ENCODE measurements around the gene POU2F3.

The POU2F3 gene

DNA sequence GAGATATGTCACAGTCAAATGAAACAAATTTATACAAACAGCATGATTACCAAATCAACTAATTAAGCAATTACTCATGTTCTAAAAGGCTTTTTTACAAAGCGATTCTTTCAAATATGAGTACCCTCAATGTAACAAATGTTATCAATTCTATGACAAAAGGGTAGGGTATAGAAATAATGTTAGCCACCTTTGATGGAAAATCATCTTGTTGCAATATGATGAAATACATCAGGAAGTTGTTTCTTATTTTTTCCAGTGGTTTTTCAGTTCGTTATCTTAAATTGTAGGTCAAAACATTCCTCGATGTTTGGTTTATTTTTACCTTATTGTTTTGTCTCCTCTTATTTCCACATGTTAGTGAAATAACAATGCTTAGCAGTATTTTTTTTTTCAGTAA lies 102.7 kb downstream of the POU2F3 start:
- Histone ChIP-seq H3K9me3 (no peaks in the 10 kb centered on the region), H3K36me3 (no peaks in the 10 kb centered on the region), H3K27ac (no peak overlapping the region), H3K4me3 (ENCODE audit: low read depth in 1 of 2, low read length in 1 of 2) (no peak overlapping the region), H3K27me3 (peaks cover 100% of the 10 kb centered on the region), H3K4me1 (ENCODE audit: control insufficient read depth in 1 of 2, insufficient read depth in 1 of 2, low read depth in 1 of 2, low read length in 1 of 2) (peaks cover 0 to 7% of the 10 kb centered on the region in 2 experiments)
- TF ChIP-seq, protein P1, sequence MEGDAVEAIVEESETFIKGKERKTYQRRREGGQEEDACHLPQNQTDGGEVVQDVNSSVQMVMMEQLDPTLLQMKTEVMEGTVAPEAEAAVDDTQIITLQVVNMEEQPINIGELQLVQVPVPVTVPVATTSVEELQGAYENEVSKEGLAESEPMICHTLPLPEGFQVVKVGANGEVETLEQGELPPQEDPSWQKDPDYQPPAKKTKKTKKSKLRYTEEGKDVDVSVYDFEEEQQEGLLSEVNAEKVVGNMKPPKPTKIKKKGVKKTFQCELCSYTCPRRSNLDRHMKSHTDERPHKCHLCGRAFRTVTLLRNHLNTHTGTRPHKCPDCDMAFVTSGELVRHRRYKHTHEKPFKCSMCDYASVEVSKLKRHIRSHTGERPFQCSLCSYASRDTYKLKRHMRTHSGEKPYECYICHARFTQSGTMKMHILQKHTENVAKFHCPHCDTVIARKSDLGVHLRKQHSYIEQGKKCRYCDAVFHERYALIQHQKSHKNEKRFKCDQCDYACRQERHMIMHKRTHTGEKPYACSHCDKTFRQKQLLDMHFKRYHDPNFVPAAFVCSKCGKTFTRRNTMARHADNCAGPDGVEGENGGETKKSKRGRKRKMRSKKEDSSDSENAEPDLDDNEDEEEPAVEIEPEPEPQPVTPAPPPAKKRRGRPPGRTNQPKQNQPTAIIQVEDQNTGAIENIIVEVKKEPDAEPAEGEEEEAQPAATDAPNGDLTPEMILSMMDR (IDR thresholded peaks at IDR 0.05), result no peak

DNA sequence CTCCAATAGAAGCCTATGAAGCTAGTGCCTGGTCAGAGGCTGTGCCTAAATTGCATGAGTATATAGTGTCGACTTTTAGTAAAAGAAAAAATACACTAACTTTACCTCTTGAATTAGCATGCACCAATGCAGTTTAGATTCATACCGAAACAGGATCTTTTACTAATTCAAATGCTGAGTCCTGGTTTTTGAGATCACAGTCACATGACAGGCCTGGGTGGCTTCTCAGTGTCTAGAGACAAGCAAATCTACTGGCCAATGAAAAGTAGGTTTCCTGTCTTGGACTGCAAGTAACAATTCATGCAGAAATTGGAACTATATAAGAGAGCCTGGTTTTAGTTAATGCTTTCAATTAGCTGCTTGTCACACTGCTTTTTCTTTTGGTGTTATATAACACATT lies 103.5 kb downstream of the POU2F3 start:
- Histone ChIP-seq H3K27ac (no peak overlapping the region), H3K36me3 (no peaks in the 10 kb centered on the region), H3K4me1 (ENCODE audit: control insufficient read depth in 1 of 2, insufficient read depth in 1 of 2, low read depth in 1 of 2, low read length in 1 of 2) (peaks cover 0 to 5% of the 10 kb centered on the region in 2 experiments), H3K27me3 (peaks cover 100% of the 10 kb centered on the region), H3K9me3 (no peaks in the 10 kb centered on the region), H3K4me3 (ENCODE audit: low read depth in 1 of 2, low read length in 1 of 2) (no peak overlapping the region)
- TF ChIP-seq, protein P1 (IDR thresholded peaks at IDR 0.05), result no peak

- Histone ChIP-seq H3K27ac (no peak overlapping the region), H3K4me3 (ENCODE audit: low read depth in 1 of 2, low read length in 1 of 2) (no peak overlapping the region), H3K9me3 (no peaks in the 10 kb centered on the region), H3K4me1 (ENCODE audit: control insufficient read depth in 1 of 2, insufficient read depth in 1 of 2, low read depth in 1 of 2, low read length in 1 of 2) (peaks cover 0 to 5% of the 10 kb centered on the region in 2 experiments), H3K36me3 (no peaks in the 10 kb centered on the region), H3K27me3 (peaks cover 100% of the 10 kb centered on the region)
- TF ChIP-seq, protein P1 (IDR thresholded peaks at IDR 0.05), result no peak
Observed at GRCh38 chr11:120344302-120345004, 104.5 kb downstream of the POU2F3 start.

- peaks cover 0 to 5% of the 10 kb centered on the region in 2 experiments for H3K4me1 ChIP-seq (ENCODE audit: control insufficient read depth in 1 of 2, insufficient read depth in 1 of 2, low read depth in 1 of 2, low read length in 1 of 2)
- no peaks in the 10 kb centered on the region for H3K36me3 ChIP-seq
- H3K9me3 ChIP-seq, result no peaks in the 10 kb centered on the region
- H3K27ac ChIP-seq, result no peak overlapping the region
- no peak overlapping the region for H3K4me3 ChIP-seq (ENCODE audit: low read depth in 1 of 2, low read length in 1 of 2)
- peaks cover 99% of the 10 kb centered on the region for H3K27me3 ChIP-seq
- TF ChIP-seq, protein P1 (IDR thresholded peaks at IDR 0.05), result no peak
Observed at GRCh38 chr11:120346233-120346632, 106.3 kb downstream of the POU2F3 start.

DNA sequence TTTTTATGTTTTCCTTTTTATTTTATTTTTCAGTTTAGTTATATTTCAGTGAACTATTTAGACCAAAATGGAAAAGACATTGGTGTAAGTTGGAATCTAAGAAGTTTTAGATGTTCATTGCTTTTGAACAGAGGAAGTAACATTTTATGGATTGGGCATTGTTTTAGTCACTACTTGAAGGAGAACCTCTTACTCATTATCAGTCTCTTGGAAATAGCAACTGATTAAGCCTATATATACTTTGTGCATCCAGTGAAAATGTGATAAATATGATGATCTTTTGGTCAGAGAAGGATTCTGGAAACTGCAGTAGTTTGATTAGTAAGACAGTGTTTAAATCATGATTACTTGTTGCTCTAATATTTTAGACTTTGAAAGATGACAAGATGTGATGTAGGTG lies 110.7 kb downstream of the POU2F3 start:
- TF ChIP-seq, protein P1 (IDR thresholded peaks at IDR 0.05), result no peak
- H3K27ac ChIP-seq, result no peak overlapping the region
- H3K4me3 ChIP-seq (ENCODE audit: low read depth in 1 of 2, low read length in 1 of 2), result no peak overlapping the region
- no peaks in the 10 kb centered on the region for H3K36me3 ChIP-seq
- no peaks in the 10 kb centered on the region for H3K4me1 ChIP-seq (ENCODE audit: control insufficient read depth in 1 of 2, insufficient read depth in 1 of 2, low read depth in 1 of 2, low read length in 1 of 2)
- peaks cover 97% of the 10 kb centered on the region for H3K27me3 ChIP-seq
- no peaks in the 10 kb centered on the region for H3K9me3 ChIP-seq

Data from neutrophil (primary cell).